NCI-H526 (cell line): ENCODE measurements around the gene DDX28.
"Not testable (repeated sequence)": the region's sequence is repeated elsewhere in the genome, so short reads cannot be mapped to it uniquely, and the experiment has no call there.

Experiments used
- DNase-seq, 2 experiments: peaks; one replicate each; lab custom pipeline; 2025; lab: John Stamatoyannopoulos, UW

The DDX28 gene

DNA sequence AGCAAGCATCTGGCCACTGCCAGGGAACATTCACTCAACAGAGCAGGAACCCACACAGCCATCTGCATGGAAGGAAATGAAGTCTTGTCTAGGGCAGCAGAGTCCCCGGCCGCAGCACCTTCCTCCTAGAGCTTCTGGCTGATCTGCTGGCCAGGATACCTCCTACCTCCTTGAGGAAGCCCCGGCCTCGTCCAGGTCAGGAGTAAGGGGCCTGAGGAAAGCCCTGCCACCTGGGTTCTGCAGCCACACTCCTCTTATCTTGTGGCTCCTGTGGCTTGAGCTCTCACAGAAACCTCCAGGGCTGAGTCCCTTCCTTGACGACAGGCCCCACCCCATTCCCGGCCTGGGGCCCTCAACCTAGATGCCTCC is 29.0 kb downstream of the DDX28 start:
- not testable (repeated sequence) for DNase-seq

DNA sequence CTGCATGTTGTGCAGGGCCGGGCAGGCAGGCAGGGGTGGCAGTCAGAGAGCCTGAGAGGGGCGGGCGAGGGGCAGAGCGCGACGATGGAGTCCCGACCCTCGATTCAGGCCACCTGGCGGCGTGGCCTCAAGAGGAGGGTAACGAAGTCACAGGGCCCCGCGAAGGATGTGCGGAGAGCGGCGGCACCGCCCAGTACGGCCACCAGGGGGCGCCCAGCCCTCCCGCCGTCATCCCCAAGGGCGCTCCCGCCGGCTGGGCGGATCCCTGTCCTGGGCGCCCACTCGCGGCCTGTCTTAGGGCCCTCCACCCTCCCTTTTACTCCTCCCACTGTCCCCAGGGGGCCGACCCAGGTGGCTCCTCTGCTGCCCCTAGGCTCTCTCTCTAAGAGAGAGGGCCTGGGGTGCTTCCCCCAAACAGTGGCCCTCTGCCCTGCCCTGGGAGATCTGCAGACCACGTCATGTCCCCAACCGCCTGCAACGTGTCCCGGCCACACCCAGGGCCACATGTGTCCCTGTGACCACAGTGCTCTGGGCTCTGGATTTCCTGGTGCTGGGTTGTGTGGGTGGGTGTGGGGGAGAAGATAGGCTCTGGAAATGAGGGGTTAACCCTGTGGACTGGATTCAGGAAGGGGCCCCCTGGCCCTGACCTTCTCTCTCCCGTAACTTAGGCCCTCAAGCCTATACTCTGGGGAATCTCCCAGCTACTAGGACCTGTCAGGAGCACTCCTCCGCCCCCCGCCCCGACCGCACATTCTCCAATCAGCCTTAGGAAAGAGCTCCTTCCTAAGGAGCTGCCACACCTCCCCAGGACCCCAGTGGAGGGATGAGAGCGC is 29.6 kb downstream of the DDX28 start:
- peak; percentile 27 to 73 for DNase-seq

DNA sequence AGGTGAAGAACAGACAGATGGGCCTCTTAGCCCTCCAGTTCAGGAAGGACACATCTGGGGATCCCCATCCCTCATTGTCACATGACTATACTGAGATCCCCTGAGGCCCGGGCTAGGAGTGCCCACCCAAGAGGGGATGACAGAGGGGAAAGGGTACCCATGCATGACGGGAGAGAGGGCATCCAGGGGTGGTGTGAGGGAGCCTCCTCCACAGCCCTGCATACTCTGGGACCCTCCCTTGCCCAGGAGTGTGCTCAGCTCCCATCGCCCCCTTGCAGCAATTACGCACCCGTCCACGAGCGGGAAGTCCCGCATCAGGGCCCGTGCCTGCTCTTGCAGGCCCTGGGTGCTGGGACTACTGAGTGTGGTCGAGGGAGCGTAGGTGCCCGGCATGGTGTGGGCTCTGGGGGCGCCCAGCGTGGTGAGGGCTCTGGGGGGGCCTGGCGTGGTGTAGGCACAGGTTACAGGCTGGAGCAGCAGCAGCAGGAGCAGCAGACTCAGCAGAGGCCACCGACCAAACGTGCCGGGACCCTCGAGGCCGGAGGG is 30.3 kb downstream of the DDX28 start:
- DNase-seq, result no peak

DNA sequence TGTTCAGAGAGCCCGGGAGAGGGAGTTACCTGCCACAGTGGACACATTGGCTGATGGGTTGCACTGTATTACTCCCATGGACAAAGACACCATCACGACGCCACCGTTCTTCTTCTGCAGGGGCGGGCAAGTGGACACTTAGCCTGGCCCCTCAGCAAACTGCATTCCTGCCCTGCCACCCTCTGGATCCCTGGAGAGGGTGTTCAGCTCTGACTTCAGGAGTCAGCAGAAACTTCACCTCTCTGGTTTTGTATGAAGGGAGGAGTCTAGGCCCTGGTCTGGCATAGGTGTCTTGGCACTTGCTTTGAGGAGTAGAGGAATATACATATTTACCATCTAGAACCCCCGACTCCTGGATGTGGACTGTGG is 33.0 kb downstream of the DDX28 start:
- DNase-seq, result no peak

DNA sequence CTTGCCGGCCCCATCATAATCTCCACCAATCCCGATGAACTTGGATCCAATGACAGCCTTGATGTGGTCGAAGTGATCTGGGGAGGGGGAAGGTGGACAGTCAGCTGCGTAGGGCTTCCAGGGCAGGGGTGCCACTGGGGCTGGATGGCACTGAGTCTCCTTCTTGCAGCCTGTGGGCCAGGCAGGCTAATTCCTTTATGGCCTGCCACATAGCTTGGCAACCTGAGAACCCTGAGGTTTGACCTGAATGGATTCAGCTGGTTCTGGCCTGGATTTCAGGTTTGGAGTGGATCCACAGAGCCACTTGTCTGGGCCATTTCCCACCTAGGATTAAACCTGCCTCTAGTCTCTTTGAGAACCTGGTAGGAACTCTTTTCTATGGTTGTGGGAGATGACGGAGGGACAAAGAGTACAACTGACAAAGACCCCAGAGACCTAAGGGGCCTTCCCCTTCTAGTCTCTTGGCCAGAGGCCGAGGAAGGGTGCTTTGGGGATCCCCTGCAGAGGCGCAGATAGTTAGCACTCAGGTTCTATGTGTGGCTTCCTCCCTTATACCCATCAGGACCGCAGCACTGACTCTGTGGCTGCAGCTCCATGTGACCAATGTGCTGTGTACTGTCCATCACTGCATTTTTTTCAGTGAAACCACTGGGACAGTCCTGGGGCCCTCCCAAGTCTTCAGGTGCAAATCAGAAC is 33.6 kb downstream of the DDX28 start:
- no peak for DNase-seq

DNA sequence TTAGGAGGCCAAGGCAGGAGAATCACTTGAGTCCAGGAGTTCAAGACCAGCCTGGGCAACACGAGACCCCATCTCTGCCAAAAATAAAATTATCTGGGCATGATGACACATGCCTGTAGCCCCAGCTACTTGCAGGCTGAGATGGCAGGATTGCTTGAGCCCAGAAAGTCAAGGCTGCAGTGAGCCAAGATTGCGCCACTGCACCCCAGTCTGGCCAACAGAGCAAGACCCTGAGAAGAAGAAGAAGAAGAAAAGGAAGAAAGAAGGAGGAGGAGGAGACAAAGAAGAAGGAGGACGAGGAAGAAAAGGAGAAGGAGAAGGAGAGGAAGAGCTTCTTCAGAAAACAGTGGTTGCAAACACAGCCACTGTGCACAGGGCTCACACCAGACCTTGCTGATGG is 34.4 kb downstream of the DDX28 start:
- DNase-seq, result no peak

DNA sequence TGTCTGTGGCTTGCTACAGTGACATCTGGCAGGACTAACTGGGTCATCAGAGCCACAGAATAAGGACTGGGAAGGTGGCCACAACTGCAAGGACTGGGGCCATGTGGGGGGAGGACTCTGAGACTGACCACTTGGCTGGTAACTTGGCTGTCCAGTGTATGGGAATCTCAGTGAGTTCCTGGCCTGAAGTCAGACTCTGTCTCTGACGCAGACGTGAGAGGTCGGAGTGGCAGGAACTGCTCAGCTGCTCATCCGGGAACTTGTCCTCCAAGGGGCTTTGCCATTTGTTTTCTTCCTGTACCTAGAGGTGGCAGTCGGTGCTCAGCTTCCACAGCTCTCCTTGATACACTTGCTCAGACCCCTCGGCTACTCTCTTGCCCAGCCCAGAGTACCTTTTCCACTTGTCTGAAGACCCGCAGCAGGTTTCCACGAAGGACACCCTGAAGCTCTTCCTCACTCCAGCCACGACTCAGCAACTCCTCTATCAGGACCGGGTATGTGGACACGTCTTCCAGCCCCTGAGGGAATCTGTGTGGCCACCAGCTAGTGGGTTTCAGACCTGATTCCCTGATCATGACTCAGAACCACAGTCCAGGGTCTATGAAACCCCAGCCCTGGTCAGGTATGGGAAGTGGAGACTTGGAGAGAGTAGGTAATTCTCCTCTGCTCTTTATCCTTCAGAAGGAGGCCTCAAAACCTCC is 35.4 kb downstream of the DDX28 start:
- no peak for DNase-seq

DNA sequence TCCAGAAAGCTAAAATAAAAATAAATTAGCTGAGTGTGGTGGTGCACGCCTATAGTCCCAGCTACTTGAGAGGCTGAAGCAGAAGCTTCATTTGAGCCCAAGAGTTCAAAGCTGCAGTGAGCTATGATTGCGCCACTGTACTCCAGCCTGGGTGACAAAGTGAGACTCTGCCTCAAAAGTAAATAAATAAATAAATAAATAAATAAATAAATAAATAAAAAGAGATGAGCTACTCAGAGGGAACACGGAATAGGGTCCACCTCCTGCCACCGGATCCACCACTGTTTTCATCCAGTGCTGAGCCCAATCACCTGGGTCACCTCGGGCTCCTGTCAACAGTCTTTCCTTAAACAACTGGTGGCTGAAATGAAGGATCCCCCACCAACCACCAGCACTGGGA is 36.1 kb downstream of the DDX28 start:
- DNase-seq, result no peak

DNA sequence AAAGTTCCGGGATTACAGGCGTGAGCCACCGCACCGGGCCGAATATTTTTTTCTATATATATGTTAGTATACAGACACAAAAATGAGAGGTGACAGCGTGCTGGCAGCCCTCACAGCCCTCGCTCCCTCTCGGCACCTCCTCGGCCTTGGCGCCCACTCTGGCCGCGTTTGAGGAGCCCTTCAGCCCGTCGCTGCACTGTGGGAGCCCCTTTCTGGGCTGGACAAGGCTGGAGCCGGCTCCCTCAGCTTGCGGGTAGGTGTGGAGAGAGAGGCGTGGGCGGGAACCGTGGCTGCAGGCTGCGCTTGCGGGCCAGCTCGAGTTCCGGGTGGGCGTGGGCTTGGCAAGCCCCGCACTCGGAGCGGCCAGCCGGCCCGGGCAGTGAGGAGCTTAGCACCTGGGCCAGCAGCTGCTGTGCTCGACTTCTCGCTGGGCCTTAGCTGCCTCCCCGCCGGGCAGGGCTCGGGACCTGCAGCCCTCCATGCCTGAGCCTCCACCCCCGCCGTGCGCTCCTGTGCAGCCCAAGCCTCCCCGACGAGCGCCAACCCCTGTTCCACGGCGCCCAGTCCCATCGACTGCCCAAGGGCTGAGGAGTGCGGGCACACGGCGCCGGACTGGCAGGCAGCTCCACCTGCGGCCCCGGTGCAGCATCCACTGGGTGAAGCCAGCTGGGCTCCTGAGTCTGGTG is 40.9 kb downstream of the DDX28 start:
- no peak for DNase-seq

DNA sequence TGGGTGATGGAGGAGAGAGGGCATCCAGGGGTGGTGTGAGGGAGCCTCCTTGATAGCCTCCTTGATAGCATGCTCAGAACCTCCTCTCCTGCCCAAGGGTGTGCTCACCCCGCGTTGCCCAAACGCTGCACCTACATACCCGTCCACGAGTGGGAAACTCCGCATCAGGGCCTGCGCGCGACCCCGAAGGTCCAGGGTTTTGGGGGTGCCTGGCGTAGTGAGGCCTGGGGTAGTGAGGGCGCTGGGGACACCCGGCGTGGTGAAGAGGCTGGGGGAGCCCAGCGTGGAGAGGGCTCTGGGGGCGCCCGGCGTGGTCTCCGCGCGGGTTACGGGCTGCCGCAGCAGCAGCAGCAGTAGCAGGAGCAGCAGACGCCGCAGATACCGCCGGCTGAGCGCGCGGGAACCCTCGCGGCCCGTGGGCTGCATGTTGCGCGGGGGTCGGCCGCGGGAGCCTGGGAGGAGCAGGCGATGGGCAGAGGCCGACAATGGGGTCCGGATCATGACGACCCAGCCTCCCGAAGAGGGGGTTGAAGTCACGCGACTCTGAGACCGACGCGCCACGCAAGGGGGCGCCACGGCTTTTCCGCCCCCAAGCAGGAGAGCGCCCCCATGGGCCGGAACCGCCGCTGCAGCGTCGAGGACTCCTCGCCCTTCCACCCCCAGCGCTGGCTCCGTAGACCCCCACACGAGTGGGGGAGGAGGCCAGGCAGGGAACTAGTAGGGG is 42.9 kb downstream of the DDX28 start, which contains the start of gene DPEP3:
Gene DPEP3, minus strand, starts transcription at position 545 of the 724 bp plus-strand sequence. Its CDS starts 119 bp downstream, at position 426.
- DNase-seq, result no peak

DNA sequence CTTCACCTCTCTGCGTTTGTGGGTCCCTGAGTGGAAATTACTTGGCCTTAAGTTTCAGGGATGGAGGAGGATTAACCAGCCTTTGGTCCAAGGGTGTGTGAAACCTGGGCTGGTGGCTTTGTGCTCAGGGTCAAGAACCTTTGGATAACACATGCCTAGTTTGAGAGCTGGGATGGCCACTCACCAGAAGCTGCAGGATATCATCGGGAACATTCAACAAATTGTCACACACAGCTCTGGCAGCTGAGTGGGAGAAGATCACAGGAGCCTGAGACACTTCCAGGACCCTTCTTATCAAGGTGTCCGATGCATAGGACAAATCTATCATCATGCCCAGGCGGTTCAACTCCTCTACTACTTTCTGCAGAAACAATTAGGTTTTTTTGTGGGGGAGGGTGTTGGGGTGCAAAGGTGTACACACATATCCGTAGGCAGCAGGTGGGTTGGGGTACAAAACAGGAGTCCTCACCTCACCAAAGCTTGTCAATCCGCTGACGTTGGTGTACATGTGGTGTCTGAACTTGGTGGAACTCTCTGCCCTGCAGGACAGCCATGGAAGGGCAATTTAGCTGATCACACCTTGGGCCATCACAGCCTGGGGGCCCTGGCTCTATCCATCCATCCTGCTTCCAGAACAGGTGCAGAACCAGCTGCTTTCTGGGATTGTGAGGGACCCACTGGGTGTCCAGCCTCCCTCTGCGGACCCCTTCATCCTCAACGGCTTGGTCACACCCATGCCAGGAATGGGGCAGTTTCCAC is 45.4 kb downstream of the DDX28 start:
- DNase-seq, result no peak

DNA sequence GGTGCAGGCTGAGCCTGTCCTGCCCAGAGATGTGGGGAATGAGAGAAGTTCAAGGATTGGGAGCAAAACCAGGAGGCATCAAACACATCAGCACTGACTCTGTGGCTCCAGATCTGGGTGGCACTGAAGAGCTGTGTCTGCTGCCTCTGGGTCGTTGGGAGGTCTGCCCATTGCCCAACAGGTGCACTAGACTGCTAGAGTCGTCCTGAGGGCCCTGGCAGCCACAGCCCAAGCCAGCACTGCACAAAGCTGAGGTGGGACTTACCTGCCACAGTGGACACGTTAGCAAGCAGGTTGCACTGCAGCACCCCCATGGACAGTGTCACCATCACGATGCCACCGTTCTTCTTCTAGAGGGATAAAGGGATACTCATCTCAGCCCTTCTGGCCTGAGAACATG is 46.0 kb downstream of the DDX28 start:
- no peak for DNase-seq

DNA sequence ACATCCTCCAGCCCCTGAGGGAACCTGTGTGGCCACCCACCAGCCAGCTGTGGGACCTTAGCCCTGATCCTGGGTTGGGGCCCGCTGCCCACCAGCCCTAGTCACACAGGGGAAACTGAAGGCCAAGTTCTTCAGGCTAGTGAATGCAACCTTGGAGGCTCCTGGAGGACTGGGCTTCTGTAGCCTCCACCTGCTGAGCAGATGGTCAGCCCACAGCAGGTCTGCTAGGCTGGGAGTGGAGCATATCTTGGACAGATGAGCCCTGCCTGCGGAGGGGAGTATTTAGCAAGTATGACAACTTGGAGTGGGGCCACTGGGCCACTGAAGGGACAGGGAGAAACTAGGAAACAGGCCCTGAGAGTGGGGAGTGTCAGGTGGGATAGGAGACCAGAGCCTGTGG is 46.8 kb downstream of the DDX28 start:
- DNase-seq, result no peak

DNA sequence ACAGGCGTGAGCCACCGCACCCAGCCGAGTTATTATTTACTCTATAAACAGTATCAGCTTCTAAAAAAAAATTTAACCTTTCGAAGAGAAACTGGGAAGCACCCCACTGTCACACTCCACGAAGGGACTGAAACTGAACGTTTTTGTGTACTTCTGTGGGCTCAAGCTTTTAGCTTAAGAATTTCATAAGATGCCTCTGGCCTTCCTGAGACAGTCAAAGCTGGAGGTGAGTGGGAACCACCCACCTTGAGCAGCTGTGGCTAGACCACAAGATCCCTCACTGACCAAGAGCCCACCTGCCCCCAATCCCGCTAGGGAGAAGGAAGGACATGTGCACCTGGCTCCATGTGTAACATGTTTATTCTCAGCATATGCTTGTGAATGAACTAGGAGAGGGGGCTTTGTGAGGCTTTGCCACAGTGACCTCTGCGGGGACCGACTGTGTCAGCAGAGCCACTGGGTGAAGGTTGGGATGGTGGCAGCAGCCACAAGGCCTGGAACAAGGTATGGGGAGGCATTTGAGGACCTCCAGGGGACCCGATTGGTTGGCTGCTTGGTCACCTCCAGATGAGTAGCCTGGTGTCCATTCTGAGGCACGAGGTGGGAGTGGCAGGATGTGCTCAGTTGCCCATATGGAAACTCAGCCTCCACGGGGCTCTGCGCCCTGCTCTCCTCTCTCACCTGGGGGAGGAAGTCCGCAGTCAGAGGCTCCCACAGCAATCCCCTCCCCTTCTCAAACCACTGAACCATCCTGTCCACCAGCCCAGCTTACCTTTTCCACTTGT is 47.5 kb downstream of the DDX28 start:
- no peak for DNase-seq

DNA sequence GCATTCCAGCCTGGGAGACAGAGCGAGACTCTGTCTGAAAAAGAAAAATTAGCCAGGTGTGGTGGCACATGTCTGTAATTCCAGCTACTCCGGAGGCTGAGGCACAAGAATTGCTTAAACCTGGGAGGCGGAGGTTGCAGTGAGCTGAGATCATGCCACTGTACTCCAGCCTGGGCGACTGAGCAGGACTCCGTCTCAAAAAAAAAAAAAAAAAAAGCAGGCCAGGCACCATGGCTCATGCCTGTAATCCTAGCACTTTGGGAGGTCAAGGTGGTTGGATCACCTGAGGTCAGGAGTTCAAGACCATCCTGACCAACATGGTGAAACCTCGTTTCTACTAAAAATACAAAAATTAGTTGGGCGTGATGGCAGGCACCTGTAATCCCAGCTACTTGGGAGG is 50.7 kb downstream of the DDX28 start:
- not testable (repeated sequence) for DNase-seq

DNA sequence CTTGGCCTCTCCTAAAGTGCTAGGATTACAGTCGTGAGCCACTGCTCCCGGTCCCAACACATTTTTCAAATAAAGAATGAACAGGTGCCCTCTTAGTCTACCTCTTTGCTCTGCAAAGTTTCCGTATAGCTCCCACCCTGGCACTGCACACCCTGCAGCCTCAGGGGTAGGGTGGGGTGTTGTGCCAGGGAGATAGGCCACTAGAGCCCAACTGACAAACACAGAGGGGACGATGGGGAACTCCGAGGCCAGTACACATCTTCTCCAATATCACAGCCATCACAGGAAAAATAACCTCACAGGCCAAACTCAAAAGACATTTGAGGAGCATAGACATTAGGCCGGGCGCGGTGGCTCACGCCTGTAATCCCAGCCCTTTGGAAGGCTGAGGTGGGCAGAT is 51.9 kb downstream of the DDX28 start:
- no peak for DNase-seq
